Stimulated activated CD4-positive, alpha-beta T cell treated with anti-CD3 and anti-CD28 coated beads, Interleukin-2, amount 100 ng/mL, for 24 hours (primary cell): ENCODE measurements around the gene LOX.
"Not testable (repeated sequence)": the region's sequence is repeated elsewhere in the genome, so short reads cannot be mapped to it uniquely, and the experiment has no call there.

Experiments
- DNase-seq, 2 donors: peaks; one replicate each; pipeline ENCODE4 v3.0.0-alpha.2; 2020

The LOX gene

GRCh38 chr5:122095158-122095557 is 17.1 kb upstream of the LOX start:
- no peak for DNase-seq

GRCh38 chr5:122094251-122094650 is 16.2 kb upstream of the LOX start:
- DNase-seq, result not testable (repeated sequence)

- DNase-seq, result no peak
Measured at GRCh38 chr5:122093415-122094180, 15.5 kb upstream of the LOX start.

GRCh38 chr5:122091936-122092600 is 14.0 kb upstream of the LOX start:
- DNase-seq, result no peak

GRCh38 chr5:122089096-122090013 is 11.3 kb upstream of the LOX start:
- no peak for DNase-seq

- no peak for DNase-seq
Measured at GRCh38 chr5:122085041-122085440, 7.0 kb upstream of the LOX start.

GRCh38 chr5:122083535-122083934 is 5.5 kb upstream of the LOX start:
- DNase-seq, result no peak

- no peak for DNase-seq
Measured at GRCh38 chr5:122081541-122081940, 3.5 kb upstream of the LOX start.

- DNase-seq, result peak in 1 of 2 donors; percentile 6
Measured at GRCh38 chr5:122077366-122078115, 518 bp downstream of the LOX start.

GRCh38 chr5:122076669-122077365 is 1.2 kb downstream of the LOX start:
- DNase-seq, result peak; percentile 32 to 70

GRCh38 chr5:122076050-122076461 is 2.0 kb downstream of the LOX start:
- no peak for DNase-seq

- no peak for DNase-seq
Measured at GRCh38 chr5:122073864-122074263, 4.2 kb downstream of the LOX start.

- DNase-seq, result no peak
Measured at GRCh38 chr5:122073018-122073417, 5.0 kb downstream of the LOX start.

GRCh38 chr5:122067390-122067789 is 10.7 kb downstream of the LOX start:
- no peak for DNase-seq

GRCh38 chr5:122064992-122065391 is 13.1 kb downstream of the LOX start:
- DNase-seq, result no peak

- DNase-seq, result no peak
Measured at GRCh38 chr5:122063836-122064235, 14.2 kb downstream of the LOX start.

- no peak for DNase-seq
Measured at GRCh38 chr5:122062205-122062604, 15.9 kb downstream of the LOX start.

GRCh38 chr5:122056913-122057312 is 21.1 kb downstream of the LOX start:
- no peak for DNase-seq

GRCh38 chr5:122054266-122054665 is 23.8 kb downstream of the LOX start:
- DNase-seq, result no peak

GRCh38 chr5:122053181-122054109 is 24.6 kb downstream of the LOX start:
- DNase-seq, result no peak

GRCh38 chr5:122051569-122051968 is 26.5 kb downstream of the LOX start:
- no peak for DNase-seq
